Activated CD8-positive, alpha-beta memory T cell treated with anti-CD3 and anti-CD28 coated beads, Interleukin-2, amount 50 U/mL, for 24 hours (primary cell): ENCODE data around the gene PRDM1.

Experiments used
- DNase-seq: peaks from one replicate; pipeline ENCODE4 v3.0.0-alpha.2; 2020; ENCODE audit errors: extremely low read depth

PRDM1 gene

DNA sequence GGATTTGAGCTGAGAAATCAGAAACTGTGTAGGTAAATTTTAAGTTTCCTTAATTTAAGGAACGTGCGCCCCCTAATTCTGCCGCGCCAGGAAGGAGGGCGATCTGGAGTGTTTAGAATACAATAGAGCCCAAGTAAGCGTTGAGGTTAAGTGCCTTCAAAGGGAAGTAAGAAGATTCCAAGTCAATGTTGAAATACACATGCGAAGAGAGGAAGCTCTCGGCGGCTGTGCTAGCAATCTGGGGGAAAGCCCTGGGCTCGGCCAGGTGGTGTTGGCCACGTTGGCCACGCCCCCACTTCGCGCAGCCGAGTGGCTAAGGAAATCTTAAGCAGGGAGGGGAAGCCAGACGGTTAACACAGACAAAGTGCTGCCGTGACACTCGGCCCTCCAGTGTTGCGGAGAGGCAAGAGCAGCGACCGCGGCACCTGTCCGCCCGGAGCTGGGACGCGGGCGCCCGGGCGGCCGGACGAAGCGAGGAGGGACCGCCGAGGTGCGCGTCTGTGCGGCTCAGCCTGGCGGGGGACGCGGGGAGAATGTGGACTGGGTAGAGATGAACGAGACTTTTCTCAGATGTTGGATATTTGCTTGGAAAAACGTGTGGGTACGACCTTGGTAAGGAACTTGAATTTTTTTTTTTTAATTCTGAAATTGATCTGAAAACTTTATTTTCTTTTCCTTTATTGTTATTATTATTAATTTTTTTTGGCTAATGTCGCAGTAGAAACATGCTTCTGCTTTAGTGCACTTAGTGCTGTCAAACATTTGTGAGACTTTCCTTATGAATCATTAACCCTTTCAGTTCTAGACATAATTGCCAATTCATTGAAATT is at the start of gene PRDM1:
Gene PRDM1, plus strand, starts transcription at position 353 of the 830 bp plus-strand sequence. Its CDS starts 218 bp downstream, at position 571.
- DNase-seq = peak; percentile 50

DNA sequence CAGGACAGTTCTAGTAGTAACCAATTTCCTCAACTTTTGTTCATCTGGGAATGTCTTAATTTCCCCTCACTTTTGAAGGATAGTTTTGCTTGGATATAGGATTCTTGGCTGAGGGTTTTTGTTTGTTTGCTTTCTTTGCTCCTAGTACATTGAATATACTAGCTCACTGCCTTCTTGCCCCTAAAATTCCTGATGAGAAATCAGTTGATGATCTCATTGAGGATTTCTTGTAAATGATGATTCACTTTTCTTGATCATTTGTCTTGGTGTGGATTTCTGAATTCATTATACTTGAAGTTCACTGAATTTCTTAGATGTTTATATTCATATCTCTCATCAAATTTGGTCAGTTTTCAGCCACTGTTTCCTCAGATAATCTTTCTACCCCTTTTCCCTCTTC is 49.1 kb upstream of the PRDM1 start:
- DNase-seq = no peak

DNA sequence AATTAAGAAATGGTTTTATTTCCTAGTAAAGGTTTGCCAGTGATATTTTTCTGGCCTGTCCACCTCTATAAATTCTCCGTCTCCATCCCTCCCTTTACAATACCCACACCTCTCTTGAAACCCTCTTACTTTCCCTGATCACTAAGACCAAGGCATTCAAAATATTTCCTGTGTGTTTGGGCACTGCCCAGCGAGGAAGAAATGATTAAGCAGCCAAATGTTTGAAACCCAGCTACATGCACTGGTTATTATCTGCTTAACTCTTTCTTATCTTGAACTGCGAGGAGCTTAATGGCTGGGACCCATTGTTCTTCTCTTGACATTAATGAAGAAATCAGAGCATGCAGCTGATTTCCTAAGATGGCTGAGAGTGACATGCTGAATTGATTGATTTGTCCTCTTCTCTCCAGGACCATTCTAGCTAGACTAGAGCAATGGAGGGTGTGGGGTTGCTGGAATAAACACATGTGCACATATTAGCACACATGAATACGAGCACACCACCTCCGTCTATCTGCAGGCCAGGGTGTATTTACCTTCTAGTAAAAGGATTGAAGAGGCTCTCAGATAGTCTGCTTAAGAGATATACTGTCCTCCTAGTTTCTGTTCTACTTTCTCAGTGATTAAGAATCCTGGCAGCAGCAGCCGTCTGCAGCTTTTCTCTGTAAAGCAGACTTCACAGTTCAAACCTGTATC is 46.1 kb upstream of the PRDM1 start:
- DNase-seq = no peak

DNA sequence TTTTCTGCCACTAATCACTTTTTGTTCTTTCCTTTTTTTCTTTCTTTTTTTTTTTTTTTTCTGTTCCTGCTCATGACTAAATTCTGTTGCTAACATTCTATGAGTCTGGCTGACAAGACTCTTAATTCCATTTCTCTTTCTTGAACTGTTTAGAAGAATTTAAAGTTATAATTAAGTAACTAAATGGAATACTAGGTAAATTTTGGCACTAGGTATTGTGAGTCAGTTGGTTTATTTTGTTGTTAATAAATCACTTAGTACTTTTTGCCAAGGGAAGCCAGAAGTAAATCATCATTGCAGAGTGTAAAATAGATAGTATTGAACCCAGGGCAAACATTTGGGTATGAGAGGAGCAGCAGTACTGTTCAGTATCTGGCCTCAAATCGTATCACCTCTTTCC is 42.0 kb upstream of the PRDM1 start:
- no peak for DNase-seq

DNA sequence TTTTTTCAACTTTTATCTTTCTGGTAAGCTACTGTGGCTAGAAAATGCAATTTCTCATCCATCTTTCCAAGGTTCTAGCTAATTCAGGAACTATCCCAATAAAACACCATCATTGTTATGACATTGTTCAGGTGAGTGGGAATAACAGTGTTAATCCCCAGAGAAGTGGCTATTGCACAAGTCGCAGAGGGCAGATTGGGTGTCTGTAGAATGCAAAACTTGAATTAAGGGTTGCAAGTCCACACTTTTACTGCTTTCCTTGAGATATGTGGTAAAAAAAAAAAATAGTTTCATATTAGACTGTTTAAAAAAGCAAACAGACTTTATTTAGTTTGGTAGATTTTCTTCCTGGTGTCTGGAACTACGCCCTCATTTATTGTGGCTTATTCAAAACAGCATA is 41.1 kb upstream of the PRDM1 start:
- DNase-seq = no peak

DNA sequence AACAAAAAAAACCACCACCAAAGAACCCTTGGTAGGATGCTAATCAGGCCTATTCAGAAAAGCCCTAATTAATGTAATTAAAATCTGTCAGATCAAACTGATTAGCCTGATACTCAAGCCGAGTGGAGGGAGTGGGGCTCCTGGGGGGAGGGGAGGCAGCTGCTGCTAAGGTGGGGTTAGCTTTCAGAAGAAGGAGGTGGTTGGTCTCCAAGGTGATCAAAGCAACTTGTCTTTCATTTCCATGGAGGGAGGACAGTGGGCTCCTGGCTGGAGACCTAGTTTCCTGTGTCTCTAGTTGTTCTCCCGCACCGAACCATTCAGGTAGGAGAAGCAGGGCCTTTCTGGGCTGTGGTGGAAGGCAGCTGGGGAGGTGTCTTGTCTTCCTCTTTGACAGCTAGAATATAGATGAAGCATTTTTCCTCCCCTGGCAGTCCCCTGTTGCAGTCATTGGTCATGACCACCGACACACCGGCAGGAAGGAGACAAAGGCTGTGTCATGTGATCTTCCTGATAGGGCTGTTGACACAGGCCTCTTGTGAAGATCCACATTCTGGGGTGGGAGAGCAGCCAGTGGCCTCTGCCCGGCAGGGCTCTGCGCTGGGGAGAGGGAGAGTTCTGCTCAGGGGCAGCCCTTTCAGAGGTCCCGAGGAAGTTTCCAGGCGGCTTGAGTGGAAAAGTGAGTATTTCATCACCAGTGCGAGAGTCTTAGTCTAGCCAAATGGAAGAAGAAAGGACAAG is 39.9 kb upstream of the PRDM1 start:
- DNase-seq = no peak

DNA sequence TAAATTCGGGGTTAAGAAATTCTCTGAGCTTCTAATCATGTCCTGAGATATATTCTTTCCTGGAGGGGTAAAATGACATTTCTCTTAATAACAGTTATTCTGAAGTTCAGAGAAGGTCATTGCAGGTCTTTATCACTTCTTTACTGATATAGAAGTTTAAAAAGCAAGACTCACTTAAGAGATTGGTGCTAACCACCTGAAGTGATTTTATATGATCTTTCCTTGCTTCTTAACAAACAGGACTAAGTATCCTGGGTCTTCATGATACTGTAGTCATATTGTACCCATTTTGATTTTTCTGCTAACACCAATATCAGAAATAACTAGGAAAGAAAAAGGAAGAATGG is 39.3 kb upstream of the PRDM1 start:
- no peak for DNase-seq

DNA sequence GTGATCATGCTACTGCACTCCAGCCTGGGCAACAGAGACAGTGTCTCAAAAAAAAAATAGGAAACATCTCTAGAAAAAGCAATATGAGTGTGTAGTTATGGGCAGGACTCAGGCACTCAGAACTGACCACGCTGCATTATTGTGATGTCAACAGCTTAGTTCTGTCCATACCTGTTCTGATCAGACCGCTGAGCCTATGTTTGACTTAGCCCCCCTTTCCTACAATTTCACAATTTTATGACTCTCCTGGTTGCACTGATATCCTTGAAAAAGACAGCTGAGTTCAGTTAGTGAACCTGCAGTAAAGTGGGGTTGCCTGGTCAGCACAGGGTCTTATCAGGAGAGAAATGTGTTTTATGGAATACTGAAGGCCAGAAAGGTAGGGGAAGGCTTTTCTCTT is 37.8 kb upstream of the PRDM1 start:
- no peak for DNase-seq

DNA sequence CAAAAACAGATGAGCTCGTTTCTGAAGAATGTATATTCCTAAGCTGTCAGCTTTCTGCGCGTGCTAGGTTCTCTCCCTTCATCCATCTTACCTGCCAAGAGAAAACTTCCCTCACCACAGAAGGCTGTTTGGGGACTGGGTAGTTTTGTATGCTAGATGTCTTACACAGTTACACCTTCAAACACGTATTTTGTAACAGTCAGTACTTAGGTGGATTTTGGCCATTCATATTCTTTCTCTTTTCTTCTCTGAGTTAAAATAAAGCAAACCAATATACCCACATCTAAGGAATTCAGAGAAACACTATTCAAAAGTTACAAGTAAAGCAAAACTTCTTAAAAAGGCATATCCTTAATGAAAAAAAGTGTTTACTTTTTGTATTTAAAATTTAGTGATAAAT is 35.6 kb upstream of the PRDM1 start:
- DNase-seq = no peak

DNA sequence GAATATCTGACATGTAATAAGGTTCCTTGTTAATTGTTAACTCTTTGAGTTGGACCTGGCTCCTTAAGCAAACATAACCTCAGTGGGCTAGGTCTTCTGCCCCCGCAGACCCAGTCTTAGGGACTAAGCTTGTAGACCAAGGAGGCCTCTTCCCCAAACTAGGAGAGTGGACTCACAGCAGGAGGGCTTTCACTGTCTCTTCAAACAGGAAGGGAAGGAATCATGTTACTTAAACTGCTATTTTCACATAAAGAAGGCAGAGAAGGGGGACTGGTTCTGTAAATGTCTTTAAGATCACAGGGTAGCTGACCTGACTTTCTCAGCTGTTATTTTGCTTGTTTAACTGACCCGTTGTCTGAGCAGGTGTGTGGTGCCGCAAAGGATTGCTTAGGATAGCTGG is 34.9 kb upstream of the PRDM1 start:
- DNase-seq = no peak

DNA sequence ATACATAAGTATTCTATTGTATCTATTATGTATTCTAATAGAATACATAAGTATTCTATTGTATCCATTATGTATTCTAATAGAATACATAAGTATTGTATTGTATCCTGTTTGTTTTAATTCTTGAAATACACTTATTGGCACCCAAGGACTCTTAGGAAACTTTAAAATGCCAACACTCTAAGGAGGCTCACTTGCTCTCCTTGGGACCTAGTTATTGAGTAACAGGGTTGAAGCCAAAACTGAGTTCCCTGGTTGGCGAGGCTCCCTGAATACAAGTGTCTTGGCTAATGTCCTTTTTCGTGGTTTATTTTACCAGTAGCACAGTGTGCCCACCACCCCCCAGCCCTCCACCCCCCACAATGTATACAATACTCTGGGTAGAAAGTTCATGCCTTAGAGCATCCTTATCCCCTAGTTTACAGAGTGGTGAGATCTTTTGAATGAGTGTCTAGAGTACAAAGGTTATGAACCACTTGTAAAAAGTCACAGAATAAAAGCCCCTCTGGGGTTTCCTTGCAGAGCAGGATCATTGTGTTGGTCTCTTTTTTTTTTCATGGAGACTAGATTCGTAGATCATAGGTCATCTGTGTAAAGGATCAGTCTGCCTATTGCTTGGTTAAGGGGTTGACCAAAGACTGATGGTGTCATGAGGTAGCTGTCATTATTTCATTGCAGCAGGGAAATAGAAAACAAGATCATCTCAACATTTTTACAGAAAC is 32.5 kb upstream of the PRDM1 start:
- DNase-seq = no peak

DNA sequence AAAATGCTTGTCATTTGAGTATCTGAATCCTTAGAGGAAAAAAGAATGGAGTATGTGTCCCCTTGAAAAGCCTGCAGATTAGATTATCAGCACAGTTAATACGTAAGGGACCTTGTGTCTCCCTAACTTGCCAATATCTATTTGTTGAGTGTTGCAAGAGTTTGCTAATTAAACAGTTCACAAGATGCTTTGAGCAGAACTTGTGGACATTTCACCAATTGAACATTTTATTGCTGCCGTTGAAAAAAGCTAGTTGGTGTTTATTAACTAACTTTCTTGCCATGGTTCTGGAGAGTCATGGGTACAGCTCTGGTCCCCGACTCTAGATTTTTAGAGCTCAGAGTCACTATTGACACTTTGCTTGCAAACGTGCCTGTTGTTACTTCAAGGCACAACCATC is 30.6 kb upstream of the PRDM1 start:
- DNase-seq = no peak

DNA sequence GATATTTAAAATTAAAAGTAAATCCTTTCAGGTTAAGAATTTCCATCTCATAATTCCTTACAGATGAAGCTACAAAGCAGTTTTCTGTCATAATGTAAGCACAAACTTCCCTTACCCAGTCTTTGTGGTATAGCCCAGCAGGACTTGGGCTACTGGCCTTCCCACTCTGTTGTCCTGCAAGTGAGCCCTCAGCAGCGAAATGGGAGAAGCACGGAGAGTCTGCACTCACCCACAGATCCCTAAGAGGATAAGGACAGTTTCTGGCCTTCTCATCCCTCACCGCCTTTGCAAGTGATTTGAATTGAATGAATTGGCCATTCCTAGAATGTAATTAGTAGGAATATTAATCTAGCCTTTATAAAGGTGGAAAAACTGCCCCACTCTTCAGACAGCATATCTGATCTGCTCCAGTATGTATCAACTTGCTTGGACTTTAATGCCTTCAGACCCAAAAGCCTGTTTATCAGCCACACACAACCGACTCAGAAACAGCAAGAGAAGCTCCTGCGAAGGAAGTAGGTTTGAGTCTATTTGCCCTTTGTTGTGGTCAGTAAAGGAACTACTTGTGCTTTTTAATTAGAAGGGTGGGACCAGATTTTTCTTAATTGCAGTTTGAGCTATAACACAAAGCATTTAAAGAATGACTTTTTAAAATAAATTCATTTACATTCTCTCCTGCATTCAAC is 29.9 kb upstream of the PRDM1 start:
- DNase-seq = no peak

DNA sequence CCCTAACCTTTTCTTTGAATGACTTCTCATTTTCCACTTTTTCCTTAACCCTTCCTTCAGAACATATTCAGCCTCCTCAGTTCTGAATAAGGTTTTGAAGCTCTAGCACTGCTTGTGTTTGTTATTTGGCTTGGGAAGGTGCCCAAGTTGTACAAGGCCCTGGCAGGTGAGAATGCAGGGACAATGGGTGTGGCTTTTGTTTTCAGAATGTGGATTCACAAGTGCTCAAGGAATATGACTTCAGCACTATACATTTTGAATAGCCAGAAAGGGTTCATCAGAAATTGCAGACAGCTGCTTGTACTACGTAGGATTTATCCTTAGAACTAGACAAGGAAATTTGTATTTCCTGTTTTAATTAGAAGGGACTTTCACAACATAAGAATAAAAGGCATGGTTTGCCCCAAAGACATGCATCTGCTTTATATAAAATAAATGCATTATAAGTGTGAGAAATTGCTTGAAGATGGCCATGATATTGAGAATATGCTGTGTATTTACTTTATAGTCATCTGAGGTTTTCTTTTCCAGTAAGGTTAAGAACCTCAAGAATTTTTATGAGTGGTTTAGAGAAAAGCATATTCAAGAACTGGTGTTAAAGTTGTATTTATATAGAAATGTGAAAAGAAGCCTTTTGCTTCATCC is 29.3 kb upstream of the PRDM1 start:
- DNase-seq = no peak

DNA sequence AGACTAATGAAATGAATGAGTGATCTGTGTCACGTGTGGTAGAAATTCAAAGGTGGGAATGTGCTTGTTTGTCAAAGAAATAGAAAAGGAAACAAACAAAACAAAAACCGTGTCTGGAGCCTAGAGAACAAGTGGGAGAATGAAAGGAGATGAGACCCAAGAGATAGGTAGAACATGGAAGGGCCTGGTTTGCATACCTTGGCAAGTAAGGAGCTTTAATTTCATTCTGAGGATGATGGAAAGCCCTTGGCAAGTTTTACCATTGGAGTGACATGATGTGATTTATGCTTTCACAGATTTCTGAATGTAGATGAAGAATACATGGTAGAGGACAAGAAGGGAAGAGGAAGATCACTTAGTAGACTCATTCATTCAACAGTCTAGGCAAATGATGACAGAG is 26.8 kb upstream of the PRDM1 start:
- no peak for DNase-seq

DNA sequence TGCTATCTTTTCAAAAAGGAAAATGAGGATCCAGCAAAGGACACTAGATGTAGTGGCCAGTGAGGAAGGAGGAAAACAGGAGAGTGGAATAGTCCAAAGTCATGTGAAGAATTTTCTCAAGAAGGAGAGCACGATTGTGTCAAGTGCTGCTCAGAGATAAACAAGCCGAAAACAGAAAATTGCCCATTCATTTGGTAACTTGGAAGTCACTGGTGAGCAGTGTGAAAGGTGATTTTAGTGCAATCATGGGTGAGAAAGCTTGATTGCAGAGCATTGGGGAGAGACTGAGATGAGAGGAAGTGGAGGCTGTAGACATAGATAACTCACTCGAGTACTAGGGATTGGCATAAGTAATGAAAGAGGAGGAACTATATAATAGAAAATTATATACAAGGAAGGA is 26.0 kb upstream of the PRDM1 start:
- DNase-seq = no peak

DNA sequence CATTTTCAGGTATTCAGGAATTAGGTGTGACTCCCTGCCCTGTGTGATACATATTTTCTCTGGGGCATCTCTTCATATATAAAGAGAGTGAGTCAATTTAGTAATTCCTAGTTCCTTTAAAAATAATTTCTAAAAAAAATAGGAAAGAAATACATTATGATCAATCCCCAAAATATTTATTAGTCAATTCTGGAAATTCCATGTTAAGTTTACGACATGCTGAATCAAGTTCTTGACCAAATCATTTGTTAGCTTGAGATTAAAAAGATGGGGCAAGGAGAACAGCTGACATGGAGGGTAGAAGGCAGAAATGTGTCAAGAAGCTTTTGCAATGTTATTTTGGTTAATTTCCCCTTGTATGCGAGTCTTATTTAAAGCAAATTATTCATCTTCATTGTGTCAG is 22.7 kb upstream of the PRDM1 start:
- DNase-seq = no peak

DNA sequence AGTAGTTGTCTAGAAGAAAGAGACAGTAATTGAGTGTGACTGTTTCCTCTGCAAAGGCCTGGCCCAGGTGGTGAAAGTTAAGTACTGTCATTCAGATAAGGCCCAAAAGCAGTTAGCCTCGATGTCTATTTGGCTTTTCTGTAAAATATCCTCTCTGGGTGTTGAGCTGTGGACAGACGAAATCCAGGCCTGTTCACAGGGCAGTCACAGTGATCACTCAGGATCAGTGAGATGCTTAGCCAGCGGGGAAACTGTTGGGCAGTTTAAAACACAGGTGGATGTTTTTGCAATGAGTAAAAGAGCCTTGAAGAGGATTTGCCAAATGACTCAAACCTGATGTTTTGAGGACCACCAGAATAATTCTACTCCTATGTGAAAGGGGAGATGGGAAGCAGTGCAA is 22.0 kb upstream of the PRDM1 start:
- DNase-seq = no peak

DNA sequence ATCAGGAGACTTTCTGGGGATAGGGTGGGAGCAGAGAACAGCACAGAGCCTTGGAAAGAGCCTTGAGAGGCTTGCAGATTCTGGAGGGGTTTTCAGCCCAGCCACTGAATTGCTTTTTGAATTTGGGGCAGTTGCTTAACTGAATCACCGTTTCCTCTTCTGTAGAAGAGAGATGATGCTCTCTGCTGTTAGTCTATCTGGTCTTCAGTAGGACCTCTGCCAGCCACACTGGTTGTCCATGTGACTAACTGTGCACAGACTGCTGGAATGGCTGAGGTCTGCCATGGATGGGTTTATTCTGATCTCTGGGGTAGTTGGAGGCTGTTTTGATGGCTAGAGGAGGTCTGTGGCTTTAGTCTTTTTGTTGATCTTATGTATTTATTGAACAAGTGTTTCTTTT is 21.4 kb upstream of the PRDM1 start:
- no peak for DNase-seq

DNA sequence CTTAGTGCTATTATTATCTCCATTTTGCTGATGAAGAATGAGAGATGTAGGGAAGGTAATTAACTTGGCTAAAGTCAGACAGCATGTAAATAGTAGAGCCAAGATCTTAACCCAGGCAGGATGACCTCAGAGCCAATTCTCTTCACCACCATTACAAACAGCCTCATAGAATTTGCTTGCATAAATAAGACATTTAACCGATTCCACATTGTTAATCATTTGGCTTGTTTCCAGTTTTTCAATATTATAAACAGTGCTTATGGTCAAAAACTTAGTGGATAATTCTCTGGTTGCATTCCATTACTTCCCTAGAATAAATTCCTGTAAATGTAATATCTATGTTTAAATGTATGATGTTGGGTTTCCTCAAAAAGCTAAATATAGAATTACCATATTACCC is 19.1 kb upstream of the PRDM1 start:
- no peak for DNase-seq

DNA sequence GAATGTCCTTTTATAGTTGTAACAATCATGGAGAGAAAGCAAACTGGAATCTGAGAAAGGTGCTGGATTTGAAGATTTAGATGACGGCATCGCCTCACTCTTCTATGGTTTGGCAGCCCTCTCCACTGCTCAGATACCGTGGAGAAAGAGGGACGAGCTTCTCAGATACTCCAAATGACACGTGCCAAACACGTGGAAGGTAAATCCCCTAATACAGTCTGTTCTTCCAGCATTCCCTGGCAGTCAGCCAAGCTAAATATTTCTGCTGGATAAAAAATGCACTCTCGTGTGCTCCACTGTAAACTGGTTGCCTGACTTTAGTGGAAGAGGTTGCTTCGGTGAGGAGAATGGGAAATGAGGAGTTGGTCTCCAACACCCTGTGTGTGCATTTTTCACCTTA is 16.7 kb upstream of the PRDM1 start:
- DNase-seq = no peak
